Natural killer cell (primary cell): ENCODE measurements around the gene PEX1. TPM values are rescaled to one million over a fixed set of nuclear protein-coding genes. Genes with fewer than 3 reads are reported as not detected.

Source experiments
- ATAC-seq, 3 donors: fragments of 150-1000 bp in 2 of 3; fragments of 200-7000 bp in 1 of 3; cut with Tn5 transposase; 1 replicate in 1 of 3; 2 replicates in 2 of 3; pipeline ENCODE4 v1.10.0; 2021; ENCODE audit warnings: mild to moderate bottlenecking in 2 of 3, moderate library complexity in 2 of 3
- DNase-seq, 2 donors: peaks; one replicate each; pipeline versions ENCODE4 v3.0.0 to v3.0.0-alpha.2; 2013 to 2021; ENCODE audit warnings: mixed read lengths in 1 of 2
- H3K27ac ChIP-seq: one replicate; pipeline ENCODE4 v1.5.1; 2013; ENCODE audit warnings: mild to moderate bottlenecking, low read length
- H3K27me3 ChIP-seq: one replicate; pipeline ENCODE4 v1.6.1; 2013; ENCODE audit warnings: low read length; ENCODE audit not compliant: control insufficient read depth, insufficient read depth
- H3K36me3 ChIP-seq: one replicate; pipeline ENCODE4 v1.6.1; 2013; ENCODE audit warnings: low read length; ENCODE audit not compliant: control insufficient read depth, insufficient read depth
- H3K4me1 ChIP-seq: one replicate; pipeline ENCODE4 v1.6.1; 2013; ENCODE audit warnings: low read length; ENCODE audit not compliant: control insufficient read depth, insufficient read depth
- H3K4me3 ChIP-seq: one replicate; pipeline ENCODE4 v1.5.1; 2013; ENCODE audit warnings: low read length
- H3K9me3 ChIP-seq: one replicate; pipeline ENCODE4 v1.6.1; 2013; ENCODE audit warnings: low read length; ENCODE audit not compliant: control insufficient read depth, insufficient read depth
- H3K27ac Mint-ChIP-seq, 2 donors: one replicate each; pipeline ENCODE4 v1.8.0; 2022; ENCODE audit warnings: mild to moderate bottlenecking in 2 of 2, mixed read lengths in 2 of 2, moderate library complexity in 1 of 2
- H3K27me3 Mint-ChIP-seq, 2 donors: one replicate each; pipeline ENCODE4 v1.8.0; 2022; ENCODE audit warnings: low read depth in 2 of 2, mixed read lengths in 2 of 2
- H3K36me3 Mint-ChIP-seq: one replicate; pipeline ENCODE4 v1.8.0; 2022; ENCODE audit warnings: mixed read lengths
- H3K4me1 Mint-ChIP-seq, 2 donors: one replicate each; pipeline ENCODE4 v1.8.0; 2022; ENCODE audit warnings: mixed read lengths in 2 of 2
- H3K4me3 Mint-ChIP-seq: one replicate; pipeline ENCODE4 v1.8.0; 2022; ENCODE audit warnings: mild to moderate bottlenecking, moderate library complexity, mixed read lengths
- H3K9me3 Mint-ChIP-seq, 2 donors: one replicate each; pipeline ENCODE4 v1.8.0; 2022; ENCODE audit warnings: mixed read lengths in 2 of 2
- WGBS: methylation state at CpG from one replicate; pipeline ENCODE4 v1.1.7; 2013; ENCODE audit warnings: missing lambda C conversion rate; ENCODE audit not compliant: insufficient coverage; 5-methylcytosine and 5-hydroxymethylcytosine counted together
- intact Hi-C: fragments of 100-400 bp; cut with micrococcal nuclease; formaldehyde crosslinking; loops from one replicate; pipeline ENCODE4 v1.14.2; 2022
- total RNA-seq, 4 donors: library from RNA; stranded (reverse); fragments of 120-200 nt in 1 of 4; gene quantifications; one replicate each; pipeline versions ENCODE4 v1.2.3 to v1.2.4, GENCODE V29; 2013 to 2022
- TF ChIP-seq, protein P1 (sequence below): fragments of 200-600 bp; IDR thresholded peaks from one replicate; pipeline ENCODE4 v1.8.0; 2022; ENCODE audit warnings: antibody characterized with exemption

Gene PEX1
- total RNA-seq, 3 donors from 2014 or later (not counting 1 experiment from before 2014, with no cell fraction given), result 22.8 to 26.7 (median 26.2) TPM

DNA sequence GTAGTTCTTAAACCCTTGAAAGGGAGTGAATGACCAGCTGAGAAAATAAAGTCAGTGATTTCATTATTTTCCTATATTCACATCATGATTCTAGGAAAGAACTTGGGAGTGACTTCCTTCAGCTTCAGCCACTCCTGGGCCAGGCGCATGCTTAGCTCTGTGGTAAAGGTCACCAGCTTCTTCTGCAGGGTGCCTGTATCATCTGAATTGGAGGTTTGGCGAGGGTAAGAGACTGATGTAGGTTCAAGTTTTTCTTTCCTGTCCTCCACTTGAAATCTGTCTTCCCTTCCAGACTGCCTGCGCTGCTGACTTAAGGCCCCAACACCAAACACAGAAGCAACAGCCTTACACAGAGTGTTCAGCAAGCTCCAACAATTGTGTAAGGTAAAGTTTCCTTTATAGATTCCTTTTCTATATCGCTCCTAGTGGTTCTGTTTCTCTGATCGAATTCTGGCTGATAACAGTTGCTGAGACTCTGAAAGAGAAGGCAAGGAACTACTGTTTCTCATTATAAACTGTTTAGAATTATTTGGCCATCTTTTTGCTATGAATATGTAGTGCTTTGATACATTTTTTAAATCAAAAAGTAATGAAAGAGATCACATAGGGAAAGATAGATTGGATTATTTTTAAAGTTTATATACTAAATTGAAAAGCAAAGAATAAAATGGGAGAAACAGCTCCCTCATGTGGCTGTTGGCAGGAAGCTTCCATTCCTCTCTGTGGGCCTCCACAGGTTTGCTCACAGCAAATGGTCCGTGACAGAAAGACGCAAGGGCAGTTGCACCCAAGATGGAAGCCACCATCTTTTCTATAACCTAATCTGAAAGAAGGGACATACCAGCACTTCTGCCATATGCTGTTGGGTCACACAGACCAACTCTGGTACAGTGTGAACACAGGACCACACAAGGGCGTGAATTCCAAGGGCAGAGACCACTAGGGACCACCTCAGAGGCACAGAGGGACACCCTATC, 67.0 kb downstream of the PEX1 start:
- intact Hi-C loops, result no loop called here

DNA sequence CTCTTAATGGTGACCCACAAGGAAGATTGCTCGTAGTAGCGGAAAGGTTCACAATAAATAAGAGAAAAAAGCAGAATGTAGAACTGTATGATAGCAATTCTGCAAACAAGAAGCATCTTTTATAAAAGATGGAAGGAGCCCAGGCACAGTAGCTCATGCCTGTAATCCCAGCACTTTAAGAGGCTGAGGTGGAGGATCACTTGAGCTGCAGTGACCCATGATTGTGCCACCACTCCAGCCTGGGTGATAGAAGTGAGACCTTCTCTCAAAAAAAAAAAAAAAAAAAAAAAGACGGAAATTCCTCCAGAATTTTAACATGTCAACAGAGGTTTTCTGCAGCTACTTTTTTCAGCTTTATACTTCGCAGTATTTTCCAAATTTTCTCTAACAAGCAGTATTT, 67.8 kb downstream of the PEX1 start:
- no peak overlapping the region for H3K27ac ChIP-seq

More for the DNA sequence above, 67.0 kb downstream of the PEX1 start:
- ATAC-seq (peak; percentile 27 to 53 (median 39)), DNase-seq (peak in 1 of 2 donors; percentile 62)
- TF ChIP-seq, protein P1, sequence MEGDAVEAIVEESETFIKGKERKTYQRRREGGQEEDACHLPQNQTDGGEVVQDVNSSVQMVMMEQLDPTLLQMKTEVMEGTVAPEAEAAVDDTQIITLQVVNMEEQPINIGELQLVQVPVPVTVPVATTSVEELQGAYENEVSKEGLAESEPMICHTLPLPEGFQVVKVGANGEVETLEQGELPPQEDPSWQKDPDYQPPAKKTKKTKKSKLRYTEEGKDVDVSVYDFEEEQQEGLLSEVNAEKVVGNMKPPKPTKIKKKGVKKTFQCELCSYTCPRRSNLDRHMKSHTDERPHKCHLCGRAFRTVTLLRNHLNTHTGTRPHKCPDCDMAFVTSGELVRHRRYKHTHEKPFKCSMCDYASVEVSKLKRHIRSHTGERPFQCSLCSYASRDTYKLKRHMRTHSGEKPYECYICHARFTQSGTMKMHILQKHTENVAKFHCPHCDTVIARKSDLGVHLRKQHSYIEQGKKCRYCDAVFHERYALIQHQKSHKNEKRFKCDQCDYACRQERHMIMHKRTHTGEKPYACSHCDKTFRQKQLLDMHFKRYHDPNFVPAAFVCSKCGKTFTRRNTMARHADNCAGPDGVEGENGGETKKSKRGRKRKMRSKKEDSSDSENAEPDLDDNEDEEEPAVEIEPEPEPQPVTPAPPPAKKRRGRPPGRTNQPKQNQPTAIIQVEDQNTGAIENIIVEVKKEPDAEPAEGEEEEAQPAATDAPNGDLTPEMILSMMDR, result peak; percentile 57
- Mint-ChIP-seq H3K36me3 (no peaks in the 10 kb centered on the region), H3K27ac (no peak overlapping the region), H3K4me3 (no peak overlapping the region), H3K9me3 (no peaks in the 10 kb centered on the region), H3K27me3 (no peaks in the 10 kb centered on the region), H3K4me1 (no peaks in the 10 kb centered on the region)
- H3K9me3 ChIP-seq, result no peaks in the 10 kb centered on the region
- H3K27ac ChIP-seq, result no peak overlapping the region
- H3K4me3 ChIP-seq, result no peak overlapping the region
- peaks cover 11% of the 10 kb centered on the region for H3K36me3 ChIP-seq
- no peaks in the 10 kb centered on the region for H3K27me3 ChIP-seq
- WGBS, result 77% methylated on average over 5 of the region's 8 CpGs
- no peaks in the 10 kb centered on the region for H3K4me1 ChIP-seq

GRCh38 chr7:92460109-92460508, 68.2 kb downstream of the PEX1 start:
- no peaks in the 10 kb centered on the region for H3K4me1 ChIP-seq
- TF ChIP-seq, protein P1, result no peak
- H3K36me3 ChIP-seq, result peaks cover 22% of the 10 kb centered on the region
- no peak overlapping the region for H3K4me3 ChIP-seq
- H3K27me3 ChIP-seq, result no peaks in the 10 kb centered on the region
- no peaks in the 10 kb centered on the region for H3K4me1 Mint-ChIP-seq
- no peak overlapping the region for H3K27ac ChIP-seq
- no peaks in the 10 kb centered on the region for H3K36me3 Mint-ChIP-seq
- H3K27ac Mint-ChIP-seq, result no peak overlapping the region
- ATAC-seq (no peak), DNase-seq (no peak)
- no peaks in the 10 kb centered on the region for H3K27me3 Mint-ChIP-seq
- H3K9me3 ChIP-seq, result no peaks in the 10 kb centered on the region
- 100% methylated on average over 2 of the region's 2 CpGs for WGBS
- intact Hi-C loops, result no loop called here
- H3K9me3 Mint-ChIP-seq, result no peaks in the 10 kb centered on the region
- no peak overlapping the region for H3K4me3 Mint-ChIP-seq

More for the DNA sequence above, 67.8 kb downstream of the PEX1 start:
- Mint-ChIP-seq H3K36me3 (no peaks in the 10 kb centered on the region), H3K9me3 (no peaks in the 10 kb centered on the region), H3K4me3 (no peak overlapping the region), H3K4me1 (no peaks in the 10 kb centered on the region), H3K27ac (no peak overlapping the region), H3K27me3 (no peaks in the 10 kb centered on the region)
- TF ChIP-seq, protein P1, result no peak
- H3K36me3 ChIP-seq, result peaks cover 18% of the 10 kb centered on the region
- H3K27me3 ChIP-seq, result no peaks in the 10 kb centered on the region
- no peak overlapping the region for H3K4me3 ChIP-seq
- no peaks in the 10 kb centered on the region for H3K4me1 ChIP-seq
- ATAC-seq (no peak), DNase-seq (no peak)
- no peaks in the 10 kb centered on the region for H3K9me3 ChIP-seq
- WGBS, result 88% methylated on average over 4 of the region's 4 CpGs
- intact Hi-C loops, result no loop called here
